GM12878 (cell line): Measurements from ENCODE around the gene RALGAPB.

Experiments
- BHLHE40 ChIP-seq, 2 experiments: fragments of 450-650 bp in 1 of 2; IDR thresholded peaks; 2 replicates each; pipeline ENCODE4 v1.6.1; 2011 to 2017; ENCODE audit warnings: low read depth in 2 of 2, borderline replicate concordance in 1 of 2, improper control_type of control experiment in 1 of 2, low read length in 1 of 2, mild to moderate bottlenecking in 1 of 2
- CTCF ChIP-seq, 3 experiments: IDR thresholded peaks in 2 of 3; conservative IDR thresholded peaks in 1 of 3; 2 replicates each; pipeline ENCODE4 v1.5.1; 2011; ENCODE audit warnings: low read depth in 3 of 3, low read length in 3 of 3, mild to moderate bottlenecking in 3 of 3, control low read depth in 2 of 3, moderate library complexity in 2 of 3, inconsistent platforms in 1 of 3, mixed read lengths in 1 of 3; ENCODE audit not compliant: control insufficient read depth in 2 of 3, insufficient read depth in 1 of 3; ENCODE audit errors: extremely low read depth in 1 of 3
- ELK1 ChIP-seq: IDR thresholded peaks from 2 replicates; pipeline ENCODE4 v1.6.1; 2012; ENCODE audit warnings: low read depth, low read length, improper control_type of control experiment
- FOS ChIP-seq: IDR thresholded peaks from 3 replicates; pipeline ENCODE4 v1.6.1; 2011; ENCODE audit warnings: borderline replicate concordance; ENCODE audit not compliant: insufficient read length; ENCODE audit errors: extremely low read depth
- MXI1 ChIP-seq: fragments of 150-350 bp; IDR thresholded peaks from 2 replicates; pipeline ENCODE4 v1.6.1; 2011; ENCODE audit warnings: low read depth, mild to moderate bottlenecking, inconsistent platforms, low read length, improper control_type of control experiment
- NFYB ChIP-seq: IDR thresholded peaks from 2 replicates; pipeline ENCODE4 v1.6.1; 2011; ENCODE audit warnings: low read depth, mild to moderate bottlenecking, low read length, improper control_type of control experiment, moderate library complexity; ENCODE audit not compliant: insufficient read depth
- POLR2A ChIP-seq: IDR thresholded peaks from 2 replicates; pipeline ENCODE4 v1.6.1; 2011; ENCODE audit warnings: low read depth, mild to moderate bottlenecking, low read length
- RCOR1 ChIP-seq: conservative IDR thresholded peaks from 2 replicates; pipeline ENCODE4 v1.6.1; 2012; ENCODE audit warnings: low read depth, low read length, improper control_type of control experiment
- SRF ChIP-seq, 2 experiments: IDR thresholded peaks; 2 replicates each; pipeline ENCODE4 v1.6.1; 2011; ENCODE audit warnings: low read depth in 2 of 2, low read length in 2 of 2, mild to moderate bottlenecking in 1 of 2, moderate library complexity in 1 of 2
- TAF1 ChIP-seq: IDR thresholded peaks from 2 replicates; pipeline ENCODE4 v1.6.1; 2011; ENCODE audit warnings: mild to moderate bottlenecking, low read depth, low read length, borderline replicate concordance
- ZBED1 ChIP-seq: IDR thresholded peaks from 2 replicates; pipeline ENCODE4 v1.6.1; 2016; ENCODE audit warnings: borderline replicate concordance
- ZBTB40 ChIP-seq: fragments of 450-650 bp; IDR thresholded peaks from 2 replicates; pipeline ENCODE4 v1.6.1; 2016; ENCODE audit warnings: mild to moderate bottlenecking, moderate library complexity, borderline replicate concordance
- ZNF217 ChIP-seq: fragments of 450-650 bp; IDR thresholded peaks from 2 replicates; pipeline ENCODE4 v1.6.1; 2017; ENCODE audit warnings: antibody characterized with exemption, mild to moderate bottlenecking
- ZZZ3 ChIP-seq: IDR thresholded peaks from 2 replicates; pipeline ENCODE4 v1.6.1; 2011; ENCODE audit warnings: low read depth; ENCODE audit not compliant: control insufficient read depth, insufficient read length

- no peak for TF ChIP-seq ZBTB40
- TF ChIP-seq MXI1, result no peak
- TF ChIP-seq CTCF (IDR thresholded peaks at IDR 0.05 in 2 of 3, conservative IDR thresholded peaks at IDR 0.05 in 1 of 3; ENCODE audit: control insufficient read depth in 2 of 3, extremely low read depth in 1 of 3, insufficient read depth in 1 of 3, low read depth in 3 of 3, low read length in 3 of 3), result no peak
- no peak for TF ChIP-seq ZZZ3
- TF ChIP-seq ELK1, result no peak
- no peak for TF ChIP-seq TAF1
- TF ChIP-seq NFYB, result no peak
- TF ChIP-seq ZNF217, result no peak
- TF ChIP-seq SRF (IDR thresholded peaks at IDR 0.05; ENCODE audit: low read depth in 2 of 2, low read length in 2 of 2), result no peak
- TF ChIP-seq ZBED1, result no peak
- no peak for TF ChIP-seq FOS
- TF ChIP-seq RCOR1, result no peak
- TF ChIP-seq BHLHE40 (IDR thresholded peaks at IDR 0.05; ENCODE audit: borderline replicate concordance in 1 of 2, low read depth in 2 of 2, low read length in 1 of 2), result no peak
- no peak for TF ChIP-seq POLR2A
Observed at GRCh38 chr20:38566036-38566598, 93.5 kb downstream of the RALGAPB start.
